ENCODE data around the gene PROSER2.

PROSER2 gene

DNA sequence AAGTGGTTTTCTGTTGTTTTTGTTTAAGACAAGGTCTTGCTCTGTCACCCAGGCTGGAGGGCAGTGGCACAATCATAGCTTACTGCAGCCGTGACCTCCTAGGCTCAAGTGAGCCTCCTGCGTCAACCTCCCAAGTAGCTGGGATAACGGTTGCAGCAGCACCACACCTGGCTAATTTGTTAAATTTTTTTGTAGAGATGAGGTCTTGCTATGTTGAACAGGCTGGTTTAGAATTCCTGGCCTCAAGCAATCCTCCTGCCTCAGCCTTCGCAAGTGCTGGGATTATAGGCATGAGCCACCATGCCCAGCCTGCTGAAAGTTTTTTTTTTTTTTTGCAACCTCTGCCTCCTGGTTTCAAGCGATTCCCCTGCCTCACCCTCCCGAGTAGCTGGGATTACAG is 31.1 kb downstream of the PROSER2 start:
- Histone ChIP-seq H3K36me3 (ENCODE audit: insufficient read depth, low read length) (peaks cover 8% of the 10 kb centered on the region), H3K4me1 (ENCODE audit: insufficient read depth, low read length) (no peaks in the 10 kb centered on the region), H3K9ac (ENCODE audit: low read depth, low read length) (no peak overlapping the region), H3K27me3 (ENCODE audit: insufficient read depth, low read length) (no peaks in the 10 kb centered on the region), H3K27ac (ENCODE audit: low read depth, low read length) (no peak overlapping the region), H3K9me3 (ENCODE audit: insufficient read depth, low read depth, low read length) (no peaks in the 10 kb centered on the region), H3K4me3 (ENCODE audit: low read length) (no peak overlapping the region)
- WGBS: 95% methylated on average over 6 of the region's 6 CpGs

- peaks cover 8% of the 10 kb centered on the region for H3K36me3 ChIP-seq (ENCODE audit: insufficient read depth, low read length)
Measured at GRCh38 chr10:11856089-11856488, 32.9 kb downstream of the PROSER2 start.

DNA sequence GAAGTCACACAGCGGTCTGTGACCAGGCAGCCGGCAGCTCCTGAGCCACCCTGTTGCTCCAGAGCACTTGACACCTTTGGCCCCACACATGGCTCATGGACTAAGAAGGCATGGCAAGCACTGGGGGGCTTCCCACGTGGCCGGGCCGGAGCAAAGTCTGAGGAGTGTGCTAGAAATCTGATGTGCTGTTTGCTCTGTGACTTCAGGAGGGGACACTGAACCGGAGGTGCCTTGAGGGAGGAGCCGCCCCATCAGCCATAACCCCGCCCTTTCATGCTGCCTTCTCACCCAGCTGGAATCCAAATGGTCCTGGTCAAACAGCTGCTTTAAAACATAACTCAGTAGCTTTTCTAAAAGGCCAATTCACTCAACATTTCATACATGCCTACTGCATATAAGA is 33.5 kb downstream of the PROSER2 start:
- H3K27me3 ChIP-seq (ENCODE audit: insufficient read depth, low read length): no peaks in the 10 kb centered on the region
- H3K36me3 ChIP-seq (ENCODE audit: insufficient read depth, low read length): peaks cover 8% of the 10 kb centered on the region
- no peak overlapping the region for H3K4me3 ChIP-seq (ENCODE audit: low read length)
- H3K9me3 ChIP-seq (ENCODE audit: insufficient read depth, low read depth, low read length): no peaks in the 10 kb centered on the region
- H3K4me1 ChIP-seq (ENCODE audit: insufficient read depth, low read length): no peaks in the 10 kb centered on the region
- no peak overlapping the region for H3K27ac ChIP-seq (ENCODE audit: low read depth, low read length)
- WGBS: 90% methylated on average over 8 of the region's 8 CpGs
- no peak overlapping the region for H3K9ac ChIP-seq (ENCODE audit: low read depth, low read length)

More at GRCh38 chr10:11856089-11856488, 32.9 kb downstream of the PROSER2 start:
- 92% methylated on average over 17 of the region's 17 CpGs for WGBS
- Histone ChIP-seq H3K9ac (ENCODE audit: low read depth, low read length) (no peak overlapping the region), H3K4me1 (ENCODE audit: insufficient read depth, low read length) (no peaks in the 10 kb centered on the region), H3K27ac (ENCODE audit: low read depth, low read length) (no peak overlapping the region), H3K4me3 (ENCODE audit: low read length) (no peak overlapping the region), H3K9me3 (ENCODE audit: insufficient read depth, low read depth, low read length) (no peaks in the 10 kb centered on the region), H3K27me3 (ENCODE audit: insufficient read depth, low read length) (no peaks in the 10 kb centered on the region)

GRCh38 chr10:11858093-11858492 is 34.9 kb downstream of the PROSER2 start:
- WGBS: 96% methylated on average over 6 of the region's 6 CpGs
- H3K4me3 ChIP-seq (ENCODE audit: low read length): no peak overlapping the region
- no peak overlapping the region for H3K9ac ChIP-seq (ENCODE audit: low read depth, low read length)
- no peaks in the 10 kb centered on the region for H3K27me3 ChIP-seq (ENCODE audit: insufficient read depth, low read length)
- H3K27ac ChIP-seq (ENCODE audit: low read depth, low read length): no peak overlapping the region
- no peaks in the 10 kb centered on the region for H3K4me1 ChIP-seq (ENCODE audit: insufficient read depth, low read length)
- H3K9me3 ChIP-seq (ENCODE audit: insufficient read depth, low read depth, low read length): no peaks in the 10 kb centered on the region
- peaks cover 5% of the 10 kb centered on the region; the same call in 1 of the 2 replicates for H3K36me3 ChIP-seq (ENCODE audit: insufficient read depth, low read length)

DNA sequence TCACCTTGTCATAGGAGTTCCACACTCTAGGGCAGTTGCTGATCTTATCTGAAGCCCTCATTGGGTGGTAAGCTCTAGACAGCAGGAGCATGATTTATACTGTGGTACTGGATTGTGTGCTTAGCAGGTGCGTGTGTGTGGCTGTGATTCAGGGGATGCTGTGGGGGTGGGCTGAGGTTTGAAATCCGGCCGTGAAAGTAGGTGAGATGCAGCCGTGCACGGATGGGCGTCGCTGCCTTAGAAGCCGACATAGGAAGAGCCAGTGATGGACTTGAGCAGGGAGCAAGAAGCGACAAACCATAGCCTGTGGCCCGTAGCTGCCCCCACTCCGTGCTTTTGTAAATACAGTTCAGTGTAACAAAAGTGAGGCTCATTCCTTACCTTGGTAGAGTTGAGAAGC is 38.2 kb downstream of the PROSER2 start:
- no peaks in the 10 kb centered on the region for H3K27me3 ChIP-seq (ENCODE audit: insufficient read depth, low read length)
- no peaks in the 10 kb centered on the region for H3K9me3 ChIP-seq (ENCODE audit: insufficient read depth, low read depth, low read length)
- no peak overlapping the region for H3K4me3 ChIP-seq (ENCODE audit: low read length)
- no peak overlapping the region for H3K9ac ChIP-seq (ENCODE audit: low read depth, low read length)
- H3K27ac ChIP-seq (ENCODE audit: low read depth, low read length): no peak overlapping the region
- 95% methylated on average over 11 of the region's 11 CpGs for WGBS
- no peaks in the 10 kb centered on the region for H3K36me3 ChIP-seq (ENCODE audit: insufficient read depth, low read length)
- H3K4me1 ChIP-seq (ENCODE audit: insufficient read depth, low read length): no peaks in the 10 kb centered on the region

DNA sequence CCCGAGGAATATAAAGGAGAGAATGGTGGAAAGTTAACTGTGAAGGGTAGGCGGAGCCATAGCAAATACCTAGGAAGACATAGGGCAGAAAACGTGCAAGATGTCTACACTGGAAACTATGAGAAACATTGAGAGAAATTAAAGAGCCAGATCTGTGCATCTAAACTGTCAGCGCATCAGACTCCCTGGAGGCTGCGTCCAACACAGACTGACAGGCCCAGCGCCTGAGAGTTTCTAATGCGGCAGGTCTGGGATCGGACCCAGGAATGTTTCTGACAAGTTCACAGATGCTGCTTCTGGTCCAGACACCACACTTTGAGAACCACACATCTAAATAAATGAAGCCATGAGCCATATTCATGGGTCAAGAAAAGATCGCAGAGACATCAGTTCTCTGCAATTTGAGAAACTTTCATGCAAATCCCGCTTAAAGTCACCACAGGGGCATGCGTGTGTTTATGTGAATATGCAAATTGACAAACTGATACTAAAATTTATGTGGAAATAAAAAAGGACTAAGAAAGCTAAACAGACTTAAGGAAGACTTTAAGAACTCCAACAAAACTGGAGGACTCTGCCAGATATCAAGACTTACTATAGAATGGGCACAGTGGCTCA is 38.8 kb downstream of the PROSER2 start:
- Histone ChIP-seq H3K27ac (ENCODE audit: low read depth, low read length) (no peak overlapping the region), H3K4me1 (ENCODE audit: insufficient read depth, low read length) (no peaks in the 10 kb centered on the region), H3K36me3 (ENCODE audit: insufficient read depth, low read length) (no peaks in the 10 kb centered on the region), H3K9ac (ENCODE audit: low read depth, low read length) (no peak overlapping the region), H3K9me3 (ENCODE audit: insufficient read depth, low read depth, low read length) (no peaks in the 10 kb centered on the region), H3K4me3 (ENCODE audit: low read length) (no peak overlapping the region), H3K27me3 (ENCODE audit: insufficient read depth, low read length) (no peaks in the 10 kb centered on the region)
- 92% methylated on average over 11 of the region's 11 CpGs for WGBS

- Histone ChIP-seq H3K36me3 (ENCODE audit: insufficient read depth, low read length) (no peaks in the 10 kb centered on the region), H3K27me3 (ENCODE audit: insufficient read depth, low read length) (no peaks in the 10 kb centered on the region), H3K4me1 (ENCODE audit: insufficient read depth, low read length) (no peaks in the 10 kb centered on the region), H3K27ac (ENCODE audit: low read depth, low read length) (no peak overlapping the region), H3K4me3 (ENCODE audit: low read length) (no peak overlapping the region), H3K9ac (ENCODE audit: low read depth, low read length) (no peak overlapping the region), H3K9me3 (ENCODE audit: insufficient read depth, low read depth, low read length) (no peaks in the 10 kb centered on the region)
- 87% methylated on average over 13 of the region's 13 CpGs for WGBS
Measured at GRCh38 chr10:11863353-11864109, 40.4 kb downstream of the PROSER2 start.

- H3K27ac ChIP-seq (ENCODE audit: low read depth, low read length): no peak overlapping the region
- no peaks in the 10 kb centered on the region for H3K27me3 ChIP-seq (ENCODE audit: insufficient read depth, low read length)
- no peaks in the 10 kb centered on the region for H3K36me3 ChIP-seq (ENCODE audit: insufficient read depth, low read length)
- H3K9me3 ChIP-seq (ENCODE audit: insufficient read depth, low read depth, low read length): no peaks in the 10 kb centered on the region
- no peak overlapping the region for H3K4me3 ChIP-seq (ENCODE audit: low read length)
- WGBS: 80% methylated on average over 6 of the region's 6 CpGs
- H3K4me1 ChIP-seq (ENCODE audit: insufficient read depth, low read length): no peaks in the 10 kb centered on the region
- H3K9ac ChIP-seq (ENCODE audit: low read depth, low read length): no peak overlapping the region
Measured at GRCh38 chr10:11864727-11865126, 41.6 kb downstream of the PROSER2 start.

DNA sequence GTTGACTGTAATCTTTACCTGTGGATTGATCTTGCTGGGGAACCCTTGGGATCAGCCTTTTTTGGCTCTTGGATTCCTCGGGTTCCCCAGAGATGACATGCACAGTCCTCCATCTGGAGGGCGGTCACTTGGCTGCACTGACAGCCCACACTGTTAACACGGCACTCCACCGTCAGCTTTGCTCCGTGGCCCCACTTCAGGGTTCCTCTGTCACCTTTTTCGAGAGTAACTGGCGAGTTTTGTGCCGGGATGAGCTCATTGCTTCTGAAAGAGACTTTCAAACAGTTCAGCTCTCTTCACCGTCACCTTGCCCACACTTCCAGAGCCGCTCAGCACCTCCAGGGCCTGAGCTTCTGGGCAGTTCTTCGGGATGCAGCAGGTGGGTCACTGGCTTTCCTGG is 42.4 kb downstream of the PROSER2 start:
- H3K27me3 ChIP-seq (ENCODE audit: insufficient read depth, low read length): no peaks in the 10 kb centered on the region
- H3K4me3 ChIP-seq (ENCODE audit: low read length): no peak overlapping the region
- no peaks in the 10 kb centered on the region for H3K36me3 ChIP-seq (ENCODE audit: insufficient read depth, low read length)
- 82% methylated on average over 11 of the region's 11 CpGs for WGBS
- no peaks in the 10 kb centered on the region for H3K4me1 ChIP-seq (ENCODE audit: insufficient read depth, low read length)
- H3K9me3 ChIP-seq (ENCODE audit: insufficient read depth, low read depth, low read length): no peaks in the 10 kb centered on the region
- H3K9ac ChIP-seq (ENCODE audit: low read depth, low read length): no peak overlapping the region
- H3K27ac ChIP-seq (ENCODE audit: low read depth, low read length): no peak overlapping the region

GRCh38 chr10:11866199-11866925 is 43.2 kb downstream of the PROSER2 start:
- H3K36me3 ChIP-seq (ENCODE audit: insufficient read depth, low read length): no peaks in the 10 kb centered on the region
- H3K4me3 ChIP-seq (ENCODE audit: low read length): no peak overlapping the region
- no peaks in the 10 kb centered on the region for H3K9me3 ChIP-seq (ENCODE audit: insufficient read depth, low read depth, low read length)
- H3K9ac ChIP-seq (ENCODE audit: low read depth, low read length): no peak overlapping the region
- 94% methylated on average over 18 of the region's 18 CpGs for WGBS
- no peaks in the 10 kb centered on the region for H3K27me3 ChIP-seq (ENCODE audit: insufficient read depth, low read length)
- no peak overlapping the region for H3K27ac ChIP-seq (ENCODE audit: low read depth, low read length)
- H3K4me1 ChIP-seq (ENCODE audit: insufficient read depth, low read length): no peaks in the 10 kb centered on the region

- Histone ChIP-seq H3K27ac (ENCODE audit: low read depth, low read length) (no peak overlapping the region), H3K4me1 (ENCODE audit: insufficient read depth, low read length) (peaks cover 4% of the 10 kb centered on the region; the same call in 1 of the 2 replicates), H3K27me3 (ENCODE audit: insufficient read depth, low read length) (no peaks in the 10 kb centered on the region), H3K36me3 (ENCODE audit: insufficient read depth, low read length) (no peaks in the 10 kb centered on the region), H3K9me3 (ENCODE audit: insufficient read depth, low read depth, low read length) (no peaks in the 10 kb centered on the region), H3K4me3 (ENCODE audit: low read length) (no peak overlapping the region), H3K9ac (ENCODE audit: low read depth, low read length) (no peak overlapping the region)
- WGBS: 91% methylated on average over 12 of the region's 12 CpGs
Measured at GRCh38 chr10:11869219-11869618, 46.1 kb downstream of the PROSER2 start.
